ENCODE measurements around the gene CHMP1B.
A peak's percentile ranks its signal among the peaks of the same experiment; 100 is the strongest.

The CHMP1B gene

GRCh38 chr18:11851146-11851805, at the start of gene CHMP1B:
Gene CHMP1B, plus strand, starts transcription at chr18:11851413. Its CDS starts 99 bp downstream, at chr18:11851512.
- DNase-seq (ENCODE audit: low read depth): peak; percentile 94
- peak within 1 kb of the TSS; percentile 100 for H3K4me3 ChIP-seq (ENCODE audit: low read depth, low read length)

- DNase-seq (ENCODE audit: low read depth): no peak
- H3K4me3 ChIP-seq (ENCODE audit: low read depth, low read length): no peak overlapping the region
Measured at GRCh38 chr18:11801573-11801972, 49.6 kb upstream of the CHMP1B start.

GRCh38 chr18:11802158-11802557, 49.1 kb upstream of the CHMP1B start:
- no peak for DNase-seq (ENCODE audit: low read depth)
- H3K4me3 ChIP-seq (ENCODE audit: low read depth, low read length): no peak overlapping the region

- no peak overlapping the region for H3K4me3 ChIP-seq (ENCODE audit: low read depth, low read length)
- no peak for DNase-seq (ENCODE audit: low read depth)
Measured at GRCh38 chr18:11802586-11802985, 48.6 kb upstream of the CHMP1B start.

GRCh38 chr18:11807233-11807632, 44.0 kb upstream of the CHMP1B start:
- DNase-seq (ENCODE audit: low read depth): peak; percentile 3
- no peak overlapping the region for H3K4me3 ChIP-seq (ENCODE audit: low read depth, low read length)

GRCh38 chr18:11808001-11808855, 43.0 kb upstream of the CHMP1B start:
- DNase-seq (ENCODE audit: low read depth): peak; percentile 34
- no peak overlapping the region for H3K4me3 ChIP-seq (ENCODE audit: low read depth, low read length)

GRCh38 chr18:11809895-11810294, 41.3 kb upstream of the CHMP1B start:
- DNase-seq (ENCODE audit: low read depth): no peak
- no peak overlapping the region for H3K4me3 ChIP-seq (ENCODE audit: low read depth, low read length)

- DNase-seq (ENCODE audit: low read depth): no peak
- no peak overlapping the region for H3K4me3 ChIP-seq (ENCODE audit: low read depth, low read length)
Measured at GRCh38 chr18:11810379-11810778, 40.8 kb upstream of the CHMP1B start.

GRCh38 chr18:11811009-11811408, 40.2 kb upstream of the CHMP1B start:
- no peak for DNase-seq (ENCODE audit: low read depth)
- H3K4me3 ChIP-seq (ENCODE audit: low read depth, low read length): no peak overlapping the region

GRCh38 chr18:11817229-11817628, 34.0 kb upstream of the CHMP1B start:
- DNase-seq (ENCODE audit: low read depth): no peak
- no peak overlapping the region for H3K4me3 ChIP-seq (ENCODE audit: low read depth, low read length)

- no peak for DNase-seq (ENCODE audit: low read depth)
- H3K4me3 ChIP-seq (ENCODE audit: low read depth, low read length): no peak overlapping the region
Measured at GRCh38 chr18:11818486-11819203, 32.6 kb upstream of the CHMP1B start.

GRCh38 chr18:11819938-11820337, 31.3 kb upstream of the CHMP1B start:
- H3K4me3 ChIP-seq (ENCODE audit: low read depth, low read length): no peak overlapping the region
- no peak for DNase-seq (ENCODE audit: low read depth)

GRCh38 chr18:11820697-11821096, 30.5 kb upstream of the CHMP1B start:
- DNase-seq (ENCODE audit: low read depth): no peak
- no peak overlapping the region for H3K4me3 ChIP-seq (ENCODE audit: low read depth, low read length)

GRCh38 chr18:11821208-11821607, 30.0 kb upstream of the CHMP1B start:
- DNase-seq (ENCODE audit: low read depth): no peak
- no peak overlapping the region for H3K4me3 ChIP-seq (ENCODE audit: low read depth, low read length)

GRCh38 chr18:11821643-11822237, 29.5 kb upstream of the CHMP1B start:
- H3K4me3 ChIP-seq (ENCODE audit: low read depth, low read length): no peak overlapping the region
- DNase-seq (ENCODE audit: low read depth): no peak

GRCh38 chr18:11823545-11823944, 27.7 kb upstream of the CHMP1B start:
- DNase-seq (ENCODE audit: low read depth): no peak
- no peak overlapping the region for H3K4me3 ChIP-seq (ENCODE audit: low read depth, low read length)

GRCh38 chr18:11826836-11827235, 24.4 kb upstream of the CHMP1B start:
- DNase-seq (ENCODE audit: low read depth): no peak
- H3K4me3 ChIP-seq (ENCODE audit: low read depth, low read length): no peak overlapping the region

GRCh38 chr18:11828786-11829432, 22.3 kb upstream of the CHMP1B start:
- no peak overlapping the region for H3K4me3 ChIP-seq (ENCODE audit: low read depth, low read length)
- DNase-seq (ENCODE audit: low read depth): no peak

- no peak overlapping the region for H3K4me3 ChIP-seq (ENCODE audit: low read depth, low read length)
- no peak for DNase-seq (ENCODE audit: low read depth)
Measured at GRCh38 chr18:11830585-11830984, 20.6 kb upstream of the CHMP1B start.

Data from skeletal muscle cell (primary cell).